IPS-15b (cell line): ENCODE measurements around the gene PCDH15.

Source experiments
- H3K27me3 ChIP-seq: one replicate; pipeline ENCODE4 v1.6.1; 2013; ENCODE audit warnings: low read length; ENCODE audit not compliant: control insufficient read depth, insufficient read depth
- H3K36me3 ChIP-seq: one replicate; pipeline ENCODE4 v1.6.1; 2013; ENCODE audit warnings: low read length; ENCODE audit not compliant: control insufficient read depth, insufficient read depth
- H3K4me1 ChIP-seq: one replicate; pipeline ENCODE4 v1.6.1; 2013; ENCODE audit warnings: mild to moderate bottlenecking, low read length; ENCODE audit not compliant: control insufficient read depth, insufficient read depth
- H3K4me3 ChIP-seq: one replicate; pipeline ENCODE4 v1.5.1; 2013; ENCODE audit warnings: low read depth, low read length
- H3K9ac ChIP-seq: one replicate; pipeline ENCODE4 v1.6.1; 2013; ENCODE audit warnings: low read depth, mild to moderate bottlenecking, low read length
- H3K9me3 ChIP-seq: one replicate; pipeline ENCODE4 v1.6.1; 2013; ENCODE audit warnings: mild to moderate bottlenecking, low read length; ENCODE audit not compliant: control insufficient read depth, insufficient read depth

Gene PCDH15

DNA sequence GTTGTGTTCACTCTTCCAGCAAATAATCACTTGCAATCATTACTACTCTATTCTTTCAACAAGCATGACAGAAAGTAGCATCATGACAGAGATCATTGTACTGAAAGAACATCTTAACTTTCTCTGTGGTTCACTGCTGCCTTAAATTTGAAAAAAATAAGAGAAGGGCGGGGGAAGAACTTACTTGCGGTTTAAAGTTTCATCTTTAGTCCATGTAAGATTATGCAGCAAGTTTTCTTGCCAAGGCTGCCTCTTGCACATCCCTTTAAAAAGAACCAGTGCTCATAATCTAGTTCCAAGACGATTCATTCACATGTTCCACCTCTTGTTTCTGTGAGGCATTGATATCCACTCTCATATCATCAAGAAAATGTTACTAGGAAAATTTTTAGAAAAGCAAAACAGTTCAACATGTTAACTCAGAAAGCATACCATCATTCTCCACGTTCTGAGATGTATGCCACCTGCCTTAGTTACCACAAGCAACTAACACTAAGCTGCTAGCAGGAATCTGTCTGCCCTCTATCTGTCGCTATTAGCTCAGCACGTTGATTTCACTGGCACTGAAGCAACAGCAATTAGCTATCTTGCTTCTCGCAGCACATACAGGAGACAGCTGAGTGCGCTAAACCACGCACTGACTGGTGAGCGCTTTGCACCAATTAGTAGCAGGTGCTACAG is at the start of gene PCDH15:
PCDH15 (minus strand) TSS at position 491 of the 681 bp plus-strand sequence. CDS start 136,969 bp downstream, outside the sequence.
- no peak within 1 kb of the TSS for H3K4me3 ChIP-seq
- no peak within 1 kb of the TSS for H3K9ac ChIP-seq
- no peaks in the 10 kb centered on the region for H3K36me3 ChIP-seq
- no peaks in the 10 kb centered on the region for H3K4me1 ChIP-seq
- H3K27me3 ChIP-seq = no peaks in the 10 kb centered on the region
- H3K9me3 ChIP-seq = no peaks in the 10 kb centered on the region

DNA sequence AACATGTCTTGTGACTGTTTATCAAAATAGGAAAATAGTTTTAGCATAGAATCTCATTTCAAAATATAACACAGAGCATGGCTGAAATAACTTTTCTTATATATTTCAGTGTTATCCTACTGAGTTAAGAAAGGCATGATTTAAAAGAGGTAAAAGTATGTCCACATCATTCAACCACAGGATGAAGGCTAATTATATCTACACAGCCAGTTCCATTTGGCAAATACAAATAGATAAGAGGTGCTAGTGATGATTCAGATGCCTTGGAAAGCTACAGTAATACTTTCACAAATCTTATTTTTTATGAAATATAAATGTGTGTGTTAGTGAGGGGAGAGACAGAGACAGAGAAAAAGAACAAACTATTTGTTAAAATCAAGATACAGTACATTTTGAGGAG is 42.9 kb upstream of the PCDH15 start:
- H3K4me3 ChIP-seq = no peak overlapping the region
- no peaks in the 10 kb centered on the region for H3K27me3 ChIP-seq
- H3K9me3 ChIP-seq = no peaks in the 10 kb centered on the region
- H3K4me1 ChIP-seq = no peaks in the 10 kb centered on the region
- H3K36me3 ChIP-seq = no peaks in the 10 kb centered on the region
- no peak overlapping the region for H3K9ac ChIP-seq

DNA sequence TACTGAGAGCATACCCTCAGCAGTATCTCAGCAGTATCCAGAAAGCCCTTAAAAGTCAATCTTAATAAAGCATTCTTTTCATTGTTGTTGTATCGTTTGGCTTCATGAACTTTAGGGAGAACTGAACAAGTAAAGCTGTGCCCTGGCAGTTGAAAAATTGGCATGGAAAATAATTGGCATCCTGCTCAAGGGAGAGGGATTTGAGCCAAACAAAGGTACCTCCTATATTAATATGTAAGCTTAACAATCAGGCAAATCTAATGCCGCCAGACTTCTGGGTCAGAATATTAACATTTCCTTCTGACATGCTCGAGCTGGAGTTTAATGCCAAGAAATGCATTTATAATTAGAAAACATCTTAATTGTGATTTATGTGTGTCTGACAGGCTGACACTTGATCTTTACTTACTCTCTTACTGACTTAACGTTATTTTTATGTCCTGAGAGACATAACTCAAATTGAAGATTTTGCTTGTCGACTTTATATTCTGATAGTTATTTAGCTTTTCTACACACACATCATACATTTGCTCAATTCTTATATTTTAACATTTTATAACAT is 42.1 kb upstream of the PCDH15 start:
- H3K27me3 ChIP-seq = no peaks in the 10 kb centered on the region
- H3K4me3 ChIP-seq = no peak overlapping the region
- no peaks in the 10 kb centered on the region for H3K36me3 ChIP-seq
- no peaks in the 10 kb centered on the region for H3K9me3 ChIP-seq
- H3K4me1 ChIP-seq = no peaks in the 10 kb centered on the region
- no peak overlapping the region for H3K9ac ChIP-seq

GRCh38 chr10:54837479-54837878 is 36.4 kb upstream of the PCDH15 start:
- Histone ChIP-seq H3K9ac (no peak overlapping the region), H3K9me3 (no peaks in the 10 kb centered on the region), H3K27me3 (no peaks in the 10 kb centered on the region), H3K4me3 (no peak overlapping the region), H3K4me1 (no peaks in the 10 kb centered on the region), H3K36me3 (no peaks in the 10 kb centered on the region)

DNA sequence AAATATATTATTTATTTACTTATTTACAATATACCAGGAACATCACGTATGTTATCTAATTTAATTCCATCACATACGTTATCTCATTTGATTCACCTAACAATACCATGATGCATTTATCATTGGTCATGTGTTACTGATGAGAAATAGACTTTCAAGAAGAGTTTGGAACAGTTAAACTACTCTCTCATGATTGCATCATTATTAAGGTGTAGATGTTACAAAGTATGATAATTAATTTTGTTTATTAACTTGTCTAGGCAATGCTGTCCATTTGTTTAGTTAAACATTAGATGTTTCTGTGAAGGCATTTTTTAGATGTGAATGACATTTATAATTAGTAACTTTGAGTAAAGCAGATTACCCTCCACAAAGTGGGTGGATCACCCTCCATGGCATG is 32.0 kb upstream of the PCDH15 start:
- H3K4me1 ChIP-seq = no peaks in the 10 kb centered on the region
- H3K9me3 ChIP-seq = no peaks in the 10 kb centered on the region
- H3K9ac ChIP-seq = no peak overlapping the region
- no peaks in the 10 kb centered on the region for H3K27me3 ChIP-seq
- H3K4me3 ChIP-seq = no peak overlapping the region
- H3K36me3 ChIP-seq = no peaks in the 10 kb centered on the region

DNA sequence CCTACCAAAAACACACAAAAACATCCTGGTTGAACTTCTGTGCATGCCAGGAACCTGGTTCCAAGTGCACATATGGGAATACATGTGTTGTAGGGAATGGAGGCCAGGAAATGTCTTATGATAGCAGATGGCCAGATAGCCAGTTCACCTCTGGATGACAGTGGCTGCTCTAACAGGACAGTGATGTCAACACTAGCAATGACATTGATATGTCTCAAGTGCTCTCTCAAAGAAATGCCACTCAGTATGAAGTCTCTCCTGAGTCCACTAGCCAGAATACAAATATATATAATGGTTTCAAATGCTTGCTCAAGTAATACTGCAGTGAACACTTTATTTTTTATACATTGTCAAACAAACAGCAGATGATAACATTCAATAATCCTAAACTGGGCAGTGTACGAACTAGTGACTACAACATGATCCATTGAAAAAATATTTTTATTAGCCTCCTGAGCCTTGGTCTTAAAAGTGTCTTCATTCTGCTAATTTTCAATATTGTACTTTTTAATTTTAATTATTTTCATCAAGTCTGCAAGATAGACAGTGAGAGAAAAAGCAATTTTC is 26.0 kb upstream of the PCDH15 start:
- Histone ChIP-seq H3K36me3 (no peaks in the 10 kb centered on the region), H3K9ac (no peak overlapping the region), H3K4me1 (no peaks in the 10 kb centered on the region), H3K27me3 (no peaks in the 10 kb centered on the region), H3K4me3 (no peak overlapping the region), H3K9me3 (no peaks in the 10 kb centered on the region)

DNA sequence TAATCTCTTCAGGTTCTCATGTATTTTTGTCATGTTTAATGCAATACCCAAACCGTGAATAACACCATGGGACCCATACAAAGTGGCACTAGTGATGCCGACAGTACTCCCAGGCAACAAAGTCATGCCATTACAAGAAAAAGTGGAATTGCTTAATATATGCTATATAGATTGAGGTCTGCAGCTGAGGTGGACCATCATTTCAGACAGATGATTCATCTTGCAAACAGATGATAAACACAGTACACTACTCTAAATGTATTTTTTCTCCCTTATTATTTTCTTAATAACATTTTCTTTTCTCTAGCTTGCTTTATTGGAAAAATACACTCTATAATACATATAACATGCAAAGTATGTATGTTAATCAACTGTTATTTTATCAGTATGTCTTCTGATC is 14.6 kb upstream of the PCDH15 start:
- Histone ChIP-seq H3K9ac (no peak overlapping the region), H3K4me3 (no peak overlapping the region), H3K9me3 (no peaks in the 10 kb centered on the region), H3K36me3 (no peaks in the 10 kb centered on the region), H3K4me1 (no peaks in the 10 kb centered on the region), H3K27me3 (no peaks in the 10 kb centered on the region)

DNA sequence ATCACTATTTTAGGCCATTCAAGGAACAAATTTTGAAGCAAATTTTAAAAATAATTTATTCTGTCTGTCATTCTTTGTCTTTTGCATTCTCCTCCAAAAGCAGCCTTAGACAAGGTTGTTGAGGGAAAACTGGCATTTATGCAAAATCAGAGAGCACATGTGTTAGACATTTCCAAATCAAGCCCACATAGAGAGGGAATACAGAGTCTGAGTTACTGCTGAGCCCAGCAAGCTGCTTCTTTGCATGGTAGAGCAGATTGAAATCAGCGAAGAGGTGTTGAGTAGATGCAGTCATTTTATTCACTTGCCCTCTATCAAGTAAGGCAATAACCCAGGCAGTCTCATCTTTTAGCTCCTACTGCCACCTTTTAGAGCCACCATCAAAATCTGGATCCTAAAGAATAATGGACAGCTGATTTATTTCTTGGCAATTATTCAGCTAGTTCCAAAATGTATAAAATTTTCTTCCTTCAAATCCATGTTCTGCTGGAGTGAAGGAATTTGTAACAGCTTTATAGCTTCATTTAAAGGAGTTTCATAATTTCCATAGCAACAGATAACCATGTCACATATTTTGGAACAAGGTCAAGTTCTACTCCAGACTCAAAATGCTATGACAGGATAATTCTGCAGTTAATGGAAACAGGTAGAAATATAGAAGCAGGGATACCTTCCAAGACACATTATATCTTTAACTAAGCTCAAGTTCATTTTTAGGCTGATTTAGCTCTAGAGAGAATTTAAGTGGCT is 7.3 kb upstream of the PCDH15 start:
- Histone ChIP-seq H3K9me3 (no peaks in the 10 kb centered on the region), H3K36me3 (no peaks in the 10 kb centered on the region), H3K4me1 (no peaks in the 10 kb centered on the region), H3K27me3 (no peaks in the 10 kb centered on the region), H3K9ac (no peak overlapping the region), H3K4me3 (no peak overlapping the region)

- H3K4me3 ChIP-seq = no peak overlapping the region
- no peak overlapping the region for H3K9ac ChIP-seq
- no peaks in the 10 kb centered on the region for H3K27me3 ChIP-seq
- no peaks in the 10 kb centered on the region for H3K36me3 ChIP-seq
- no peaks in the 10 kb centered on the region for H3K9me3 ChIP-seq
- no peaks in the 10 kb centered on the region for H3K4me1 ChIP-seq
These were observed 1.5 kb downstream of the PCDH15 start for GRCh38 chr10:54799506-54799905.

GRCh38 chr10:54797636-54798321 is 3.3 kb downstream of the PCDH15 start:
- H3K4me1 ChIP-seq = no peaks in the 10 kb centered on the region
- no peaks in the 10 kb centered on the region for H3K36me3 ChIP-seq
- no peaks in the 10 kb centered on the region for H3K27me3 ChIP-seq
- H3K9me3 ChIP-seq = no peaks in the 10 kb centered on the region
- no peak overlapping the region for H3K9ac ChIP-seq
- H3K4me3 ChIP-seq = no peak overlapping the region

GRCh38 chr10:54796881-54797280 is 4.2 kb downstream of the PCDH15 start:
- no peaks in the 10 kb centered on the region for H3K9me3 ChIP-seq
- no peak overlapping the region for H3K9ac ChIP-seq
- no peak overlapping the region for H3K4me3 ChIP-seq
- H3K4me1 ChIP-seq = no peaks in the 10 kb centered on the region
- H3K27me3 ChIP-seq = no peaks in the 10 kb centered on the region
- H3K36me3 ChIP-seq = no peaks in the 10 kb centered on the region
